ENCODE measurements around the gene ITGA5. TPM values are rescaled to one million over a fixed set of nuclear protein-coding genes. Genes with fewer than 3 reads are reported as not detected.

ITGA5 gene
- total and polyA plus RNA-seq, 9 of the 15 experiments (the other 6 are each of a cell fraction or from before 2014, with no cell fraction given), result 9.1 to 82.1 (median 47.4) TPM

DNA sequence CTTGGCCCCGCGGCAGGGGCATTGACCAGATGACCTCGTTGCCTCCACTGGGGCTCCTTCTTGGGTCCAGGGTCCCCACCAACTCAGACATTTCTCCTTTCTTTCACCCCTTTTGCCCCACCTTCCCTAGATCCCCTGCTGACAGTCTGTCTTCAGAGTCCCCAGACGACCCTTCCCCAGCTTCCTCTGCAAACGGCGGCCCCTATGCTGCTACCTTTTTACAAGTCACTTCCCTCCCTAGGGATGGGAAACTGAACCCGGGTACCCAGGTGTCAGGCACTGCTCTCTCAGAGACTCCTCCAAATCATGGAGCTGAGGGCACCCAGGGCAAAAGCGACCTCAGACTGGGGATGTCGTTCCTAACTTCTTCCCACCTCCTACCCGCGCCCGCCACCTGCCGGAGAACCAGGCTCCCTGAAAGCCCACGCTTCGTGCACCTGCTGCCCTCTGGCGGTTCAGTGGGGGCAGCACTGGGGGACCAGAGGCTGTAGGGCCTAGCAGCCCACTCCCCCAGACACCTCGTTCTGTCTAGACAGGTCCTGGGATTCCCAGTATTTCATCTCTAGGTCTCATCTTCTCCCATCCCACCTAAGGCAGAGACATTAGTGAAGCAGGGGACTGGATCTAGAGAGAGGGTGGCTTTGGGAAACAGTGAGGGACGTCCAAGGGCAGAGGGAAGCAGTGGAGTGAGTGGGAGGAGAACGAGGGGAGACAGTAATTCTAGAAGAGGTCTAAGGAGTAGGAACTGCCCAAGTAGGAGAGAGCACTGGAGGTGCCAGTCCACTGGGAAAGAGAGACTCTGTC, 39.5 kb downstream of the ITGA5 start:
- peak; percentile 88 for FAIRE-seq
- Histone ChIP-seq H3K4me1 (replicated peaks in 1 of 2; ENCODE audit: control insufficient read depth in 2 of 2, insufficient read depth in 2 of 2, low read length in 2 of 2) (peaks cover 43 to 49% of the 10 kb centered on the region in 2 experiments), H2AFZ (ENCODE audit: low read depth, low read length) (peak overlapping the region; percentile 32; the same call in 1 of the 2 replicates), H3K4me2 (ENCODE audit: insufficient read depth, low read length) (peak overlapping the region; percentile 84), H3K36me3 (ENCODE audit: control insufficient read depth, insufficient read depth, low read length) (peaks cover 89% of the 10 kb centered on the region), H3K9me1 (ENCODE audit: control insufficient read depth, insufficient read depth, low read length) (peaks cover 8% of the 10 kb centered on the region), H3K9me3 (replicated peaks; ENCODE audit: control insufficient read depth, insufficient read depth, low read depth, low read length) (no peaks in the 10 kb centered on the region), H4K20me1 (replicated peaks; ENCODE audit: control insufficient read depth, insufficient read depth, low read length) (peaks cover 12% of the 10 kb centered on the region), H3K9ac (ENCODE audit: insufficient read depth in 1 of 2, low read depth in 2 of 2, low read length in 2 of 2) (peak overlapping the region; percentile 1 to 86; a peak in 3 of 4 replicates), H3K27ac (ENCODE audit: extremely low read depth, low read depth, low read length) (peak overlapping the region; percentile 29; the same call in 2 of the 3 replicates), H3K4me3 (peak overlapping the region; percentile 36; the same call in 1 of the 2 replicates), H3K27me3 (ENCODE audit: control insufficient read depth in 2 of 2, insufficient read depth in 2 of 2, low read length in 2 of 2) (no peaks in the 10 kb centered on the region), H3K79me2 (ENCODE audit: control insufficient read depth, insufficient read depth, low read length) (peaks cover 61% of the 10 kb centered on the region)
- POLR2A ChIA-PET, result interaction anchor here (0.9 to 1.7 kb wide), 7 partner anchors 9 to 173 kb away, joined by 3 to 11 read pairs (median 6); no protein-coding TSS in a partner anchor
- CTCF ChIA-PET (ENCODE audit: low intra/inter-chr PET ratio), result interaction anchor here (0.6 to 3.8 kb wide), 18 partner anchors 11 to 395 kb away, joined by 3 to 50 read pairs (median 6); partner anchors contain the start of genes COPZ1 and HOXC10
- intact Hi-C loops (cut with micrococcal nuclease), result loop anchor here (1.0 kb wide), 2 partner anchors 10 to 15 kb away; no protein-coding TSS in a partner anchor
- ATAC-seq, result peak; percentile 93
- peak; percentile 85 to 95 (median 90) for DNase-seq (ENCODE audit: extremely low read depth in 1 of 4, low spot score in 3 of 4)
- BruUV-seq (replicated peaks), result no TSS peak
- in situ Hi-C loops (cut with MboI), result no loop called here
- WGBS (ENCODE audit: insufficient coverage, low coverage, missing lambda C conversion rate), result 13% methylated on average over 17 of the region's 19 CpGs
- TF ChIP-seq PHB (CRISPR knock-in tag; IDR thresholded peaks at IDR 0.05) (no peak), ZNF165 (CRISPR knock-in tag; IDR thresholded peaks at IDR 0.05; ENCODE audit: borderline replicate concordance) (no peak), HDAC8 (tag; IDR thresholded peaks at IDR 0.05) (0 out of 2 replicates have a peak, but pooled peaks have one; percentile 33), ZNF644 (tag; IDR thresholded peaks at IDR 0.05; ENCODE audit: low read depth) (no peak), EP400 (IDR thresholded peaks at IDR 0.05) (peak; percentile 54; the same call in 1 of the 2 replicates), SMAD3 (CRISPR knock-in tag; conservative IDR thresholded peaks at IDR 0.05) (no peak), ZNF146 (CRISPR knock-in tag; IDR thresholded peaks at IDR 0.05; ENCODE audit: unreplicated experiment) (no peak), POLR2H (tag; IDR thresholded peaks at IDR 0.05; ENCODE audit: low read depth) (no peak), E2F3 (CRISPR knock-in tag; IDR thresholded peaks at IDR 0.05) (no peak), ZNF77 (CRISPR knock-in tag; IDR thresholded peaks at IDR 0.05) (no peak), ESRRA (IDR thresholded peaks at IDR 0.05; ENCODE audit: borderline replicate concordance, low read depth) (peak; percentile 48; the same call in 1 of the 2 replicates), NCOR1 (IDR thresholded peaks at IDR 0.05) (peak; percentile 66)
- TF ChIP-seq, protein P1, sequence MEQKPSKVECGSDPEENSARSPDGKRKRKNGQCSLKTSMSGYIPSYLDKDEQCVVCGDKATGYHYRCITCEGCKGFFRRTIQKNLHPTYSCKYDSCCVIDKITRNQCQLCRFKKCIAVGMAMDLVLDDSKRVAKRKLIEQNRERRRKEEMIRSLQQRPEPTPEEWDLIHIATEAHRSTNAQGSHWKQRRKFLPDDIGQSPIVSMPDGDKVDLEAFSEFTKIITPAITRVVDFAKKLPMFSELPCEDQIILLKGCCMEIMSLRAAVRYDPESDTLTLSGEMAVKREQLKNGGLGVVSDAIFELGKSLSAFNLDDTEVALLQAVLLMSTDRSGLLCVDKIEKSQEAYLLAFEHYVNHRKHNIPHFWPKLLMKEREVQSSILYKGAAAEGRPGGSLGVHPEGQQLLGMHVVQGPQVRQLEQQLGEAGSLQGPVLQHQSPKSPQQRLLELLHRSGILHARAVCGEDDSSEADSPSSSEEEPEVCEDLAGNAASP (IDR thresholded peaks at IDR 0.05), result no peak
- TF ChIP-seq, protein P2, sequence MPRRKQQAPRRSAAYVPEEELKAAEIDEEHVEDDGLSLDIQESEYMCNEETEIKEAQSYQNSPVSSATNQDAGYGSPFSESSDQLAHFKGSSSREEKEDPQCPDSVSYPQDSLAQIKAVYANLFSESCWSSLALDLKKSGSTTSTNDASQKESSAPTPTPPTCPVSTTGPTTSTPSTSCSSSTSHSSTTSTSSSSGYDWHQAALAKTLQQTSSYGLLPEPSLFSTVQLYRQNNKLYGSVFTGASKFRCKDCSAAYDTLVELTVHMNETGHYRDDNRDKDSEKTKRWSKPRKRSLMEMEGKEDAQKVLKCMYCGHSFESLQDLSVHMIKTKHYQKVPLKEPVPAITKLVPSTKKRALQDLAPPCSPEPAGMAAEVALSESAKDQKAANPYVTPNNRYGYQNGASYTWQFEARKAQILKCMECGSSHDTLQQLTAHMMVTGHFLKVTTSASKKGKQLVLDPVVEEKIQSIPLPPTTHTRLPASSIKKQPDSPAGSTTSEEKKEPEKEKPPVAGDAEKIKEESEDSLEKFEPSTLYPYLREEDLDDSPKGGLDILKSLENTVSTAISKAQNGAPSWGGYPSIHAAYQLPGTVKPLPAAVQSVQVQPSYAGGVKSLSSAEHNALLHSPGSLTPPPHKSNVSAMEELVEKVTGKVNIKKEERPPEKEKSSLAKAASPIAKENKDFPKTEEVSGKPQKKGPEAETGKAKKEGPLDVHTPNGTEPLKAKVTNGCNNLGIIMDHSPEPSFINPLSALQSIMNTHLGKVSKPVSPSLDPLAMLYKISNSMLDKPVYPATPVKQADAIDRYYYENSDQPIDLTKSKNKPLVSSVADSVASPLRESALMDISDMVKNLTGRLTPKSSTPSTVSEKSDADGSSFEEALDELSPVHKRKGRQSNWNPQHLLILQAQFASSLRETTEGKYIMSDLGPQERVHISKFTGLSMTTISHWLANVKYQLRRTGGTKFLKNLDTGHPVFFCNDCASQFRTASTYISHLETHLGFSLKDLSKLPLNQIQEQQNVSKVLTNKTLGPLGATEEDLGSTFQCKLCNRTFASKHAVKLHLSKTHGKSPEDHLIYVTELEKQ (CRISPR knock-in tag; IDR thresholded peaks at IDR 0.05), result no peak
- TF ChIP-seq, protein P3, sequence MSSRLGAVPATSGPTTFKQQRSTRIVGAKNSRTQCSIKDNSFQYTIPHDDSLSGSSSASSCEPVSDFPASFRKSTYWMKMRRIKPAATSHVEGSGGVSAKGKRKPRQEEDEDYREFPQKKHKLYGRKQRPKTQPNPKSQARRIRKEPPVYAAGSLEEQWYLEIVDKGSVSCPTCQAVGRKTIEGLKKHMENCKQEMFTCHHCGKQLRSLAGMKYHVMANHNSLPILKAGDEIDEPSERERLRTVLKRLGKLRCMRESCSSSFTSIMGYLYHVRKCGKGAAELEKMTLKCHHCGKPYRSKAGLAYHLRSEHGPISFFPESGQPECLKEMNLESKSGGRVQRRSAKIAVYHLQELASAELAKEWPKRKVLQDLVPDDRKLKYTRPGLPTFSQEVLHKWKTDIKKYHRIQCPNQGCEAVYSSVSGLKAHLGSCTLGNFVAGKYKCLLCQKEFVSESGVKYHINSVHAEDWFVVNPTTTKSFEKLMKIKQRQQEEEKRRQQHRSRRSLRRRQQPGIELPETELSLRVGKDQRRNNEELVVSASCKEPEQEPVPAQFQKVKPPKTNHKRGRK (tag; IDR thresholded peaks at IDR 0.05), result peak; percentile 60; the same call in 1 of the 2 replicates
